ENCODE measurements around the gene SLC22A23.

- TF ChIP-seq ZBTB7A (IDR thresholded peaks at IDR 0.05; ENCODE audit: low read depth) (no peak), NFIC (IDR thresholded peaks at IDR 0.05) (no peak)
These were observed 75.5 kb downstream of the SLC22A23 start for GRCh38 chr6:3381233-3381921.
